GM18861 (cell line): Measurements from ENCODE around the gene PRKG1.
"Not testable (repeated sequence)": the region's sequence is repeated elsewhere in the genome, so short reads cannot be mapped to it uniquely, and the experiment has no call there.

ENCODE experiments used
- ATAC-seq: cut with Tn5 transposase; IDR thresholded peaks from one replicate; pipeline ENCODE4 v1.9.1; 2021; ENCODE audit not compliant: unreplicated experiment

PRKG1 gene

GRCh38 chr10:51267980-51268570 lies 193.8 kb downstream of the PRKG1 start:
- not testable (repeated sequence) for ATAC-seq

- ATAC-seq = no peak
Observed at GRCh38 chr10:51269821-51270220, 195.5 kb downstream of the PRKG1 start.

- ATAC-seq = no peak
Observed at GRCh38 chr10:51270936-51271530, 196.7 kb downstream of the PRKG1 start.

- ATAC-seq = not testable (repeated sequence)
Observed at GRCh38 chr10:51272099-51272498, 197.8 kb downstream of the PRKG1 start.

GRCh38 chr10:51272555-51272954 lies 198.3 kb downstream of the PRKG1 start:
- no peak for ATAC-seq

- no peak for ATAC-seq
Observed at GRCh38 chr10:51273574-51273973, 199.3 kb downstream of the PRKG1 start.

- ATAC-seq = not testable (repeated sequence)
Observed at GRCh38 chr10:51276097-51276496, 201.8 kb downstream of the PRKG1 start.

- ATAC-seq = not testable (repeated sequence)
Observed at GRCh38 chr10:51281387-51281786, 207.1 kb downstream of the PRKG1 start.

GRCh38 chr10:51285601-51286000 lies 211.3 kb downstream of the PRKG1 start:
- no peak for ATAC-seq

- ATAC-seq = no peak
Observed at GRCh38 chr10:51288511-51288910, 214.2 kb downstream of the PRKG1 start.

- ATAC-seq = no peak
Observed at GRCh38 chr10:51289519-51289918, 215.2 kb downstream of the PRKG1 start.

- no peak for ATAC-seq
Observed at GRCh38 chr10:51291961-51292360, 217.7 kb downstream of the PRKG1 start.

GRCh38 chr10:51297438-51297837 lies 223.2 kb downstream of the PRKG1 start:
- no peak for ATAC-seq

- ATAC-seq = no peak
Observed at GRCh38 chr10:51300617-51301304, 226.5 kb downstream of the PRKG1 start.

GRCh38 chr10:51301644-51302043 lies 227.4 kb downstream of the PRKG1 start:
- no peak for ATAC-seq

- ATAC-seq = no peak
Observed at GRCh38 chr10:51302316-51302715, 228.0 kb downstream of the PRKG1 start.

GRCh38 chr10:51308116-51308515 lies 233.8 kb downstream of the PRKG1 start:
- no peak for ATAC-seq

- no peak for ATAC-seq
Observed at GRCh38 chr10:51311228-51311627, 236.9 kb downstream of the PRKG1 start.

- no peak for ATAC-seq
Observed at GRCh38 chr10:51312817-51313216, 238.5 kb downstream of the PRKG1 start.

- no peak for ATAC-seq
Observed at GRCh38 chr10:51313251-51313650, 239.0 kb downstream of the PRKG1 start.

- ATAC-seq = no peak
Observed at GRCh38 chr10:51313773-51314478, 239.6 kb downstream of the PRKG1 start.

- no peak for ATAC-seq
Observed at GRCh38 chr10:51314481-51314880, 240.2 kb downstream of the PRKG1 start.
